NCI-H2107 (cell line): ENCODE results near the gene POLR2L.

Experiments
- DNase-seq: peaks from one replicate; lab custom pipeline; 2025; lab: John Stamatoyannopoulos, UW

Gene POLR2L

DNA sequence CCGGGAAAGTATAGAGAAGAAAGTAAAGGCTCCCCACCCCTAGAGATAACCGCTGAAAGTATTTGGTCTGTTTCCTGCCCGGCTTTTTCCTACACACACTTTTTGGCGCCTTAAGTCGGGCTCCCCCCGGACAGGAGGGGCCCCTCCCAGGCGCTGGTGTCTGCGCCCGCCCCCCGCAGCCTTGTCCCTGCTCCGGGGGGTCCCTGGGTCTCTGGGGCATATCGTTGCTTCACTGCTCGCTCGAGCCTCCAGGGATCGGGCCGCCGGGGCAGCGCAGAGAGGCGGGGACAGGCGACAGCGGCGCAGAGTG is 15.5 kb downstream of the POLR2L start:
- no peak for DNase-seq

DNA sequence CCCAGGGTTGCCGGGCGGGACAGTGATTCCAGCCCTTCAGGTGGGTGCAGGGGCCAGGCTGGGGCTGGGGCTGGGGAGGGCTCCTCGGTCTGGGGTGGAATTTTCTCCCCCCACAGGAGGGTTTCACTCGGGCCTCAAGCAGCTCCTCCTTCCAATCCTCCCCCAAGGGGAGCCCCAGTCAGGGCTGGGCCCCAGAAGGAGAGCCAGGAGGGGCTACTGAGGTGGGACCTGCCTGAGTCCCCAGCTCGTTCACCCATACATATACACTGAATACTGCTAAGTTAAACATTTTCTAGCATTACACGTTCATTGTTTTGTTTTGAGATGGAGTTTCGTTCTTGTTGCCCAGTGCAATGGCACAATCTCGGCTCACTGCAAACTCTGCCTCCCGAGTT is 16.1 kb downstream of the POLR2L start:
- DNase-seq = no peak

GRCh38 chr11:825366-826226 is 16.7 kb downstream of the POLR2L start:
- DNase-seq = no peak

DNA sequence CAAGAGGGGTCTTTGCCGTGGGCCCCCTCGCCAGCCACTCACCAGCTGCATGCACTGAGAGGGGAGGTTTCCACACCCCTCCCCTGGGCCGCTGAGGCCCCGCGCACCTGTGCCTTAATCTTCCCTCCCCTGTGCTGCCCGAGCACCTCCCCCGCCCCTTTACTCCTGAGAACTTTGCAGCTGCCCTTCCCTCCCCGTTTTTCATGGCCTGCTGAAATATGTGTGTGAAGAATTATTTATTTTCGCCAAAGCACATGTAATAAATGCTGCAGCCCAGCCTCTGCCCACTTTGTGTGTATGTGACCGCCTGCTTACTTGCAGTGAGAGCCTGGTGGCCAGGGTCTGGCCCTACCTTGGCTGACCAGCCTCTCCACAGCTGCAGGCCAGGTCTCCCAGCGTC is 17.4 kb downstream of the POLR2L start:
- DNase-seq = no peak

DNA sequence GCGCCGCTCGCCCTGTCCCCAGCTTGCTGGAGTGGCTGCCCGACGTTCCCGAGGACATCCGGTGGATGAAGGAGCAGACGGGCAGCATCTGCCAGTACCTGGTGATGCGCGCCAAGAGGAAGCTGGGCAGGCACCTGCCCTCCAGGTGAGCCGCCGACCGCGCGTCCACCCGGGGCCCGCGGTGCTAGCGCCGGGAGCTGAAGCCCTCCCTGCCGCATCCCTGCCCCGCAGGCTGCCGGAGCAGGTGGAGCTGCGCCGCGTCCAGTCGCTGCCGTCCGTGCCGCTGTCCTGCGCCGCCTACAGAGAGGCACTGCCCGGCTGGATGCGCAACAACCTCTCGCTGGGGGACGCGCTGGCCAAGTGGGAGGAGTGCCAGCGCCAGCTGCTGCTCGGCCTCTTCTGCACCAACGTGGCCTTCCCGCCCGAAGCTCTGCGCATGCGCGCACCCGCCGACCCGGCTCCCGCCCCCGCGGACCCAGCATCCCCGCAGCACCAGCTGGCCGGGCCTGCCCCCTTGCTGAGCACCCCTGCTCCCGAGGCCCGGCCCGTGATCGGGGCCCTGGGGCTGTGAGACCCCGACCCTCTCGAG is 17.9 kb downstream of the POLR2L start:
- no peak for DNase-seq

- DNase-seq = no peak
These were observed 18.7 kb downstream of the POLR2L start for GRCh38 chr11:823441-824291.

- no peak for DNase-seq
These were observed 20.6 kb downstream of the POLR2L start for GRCh38 chr11:821512-822371.

DNA sequence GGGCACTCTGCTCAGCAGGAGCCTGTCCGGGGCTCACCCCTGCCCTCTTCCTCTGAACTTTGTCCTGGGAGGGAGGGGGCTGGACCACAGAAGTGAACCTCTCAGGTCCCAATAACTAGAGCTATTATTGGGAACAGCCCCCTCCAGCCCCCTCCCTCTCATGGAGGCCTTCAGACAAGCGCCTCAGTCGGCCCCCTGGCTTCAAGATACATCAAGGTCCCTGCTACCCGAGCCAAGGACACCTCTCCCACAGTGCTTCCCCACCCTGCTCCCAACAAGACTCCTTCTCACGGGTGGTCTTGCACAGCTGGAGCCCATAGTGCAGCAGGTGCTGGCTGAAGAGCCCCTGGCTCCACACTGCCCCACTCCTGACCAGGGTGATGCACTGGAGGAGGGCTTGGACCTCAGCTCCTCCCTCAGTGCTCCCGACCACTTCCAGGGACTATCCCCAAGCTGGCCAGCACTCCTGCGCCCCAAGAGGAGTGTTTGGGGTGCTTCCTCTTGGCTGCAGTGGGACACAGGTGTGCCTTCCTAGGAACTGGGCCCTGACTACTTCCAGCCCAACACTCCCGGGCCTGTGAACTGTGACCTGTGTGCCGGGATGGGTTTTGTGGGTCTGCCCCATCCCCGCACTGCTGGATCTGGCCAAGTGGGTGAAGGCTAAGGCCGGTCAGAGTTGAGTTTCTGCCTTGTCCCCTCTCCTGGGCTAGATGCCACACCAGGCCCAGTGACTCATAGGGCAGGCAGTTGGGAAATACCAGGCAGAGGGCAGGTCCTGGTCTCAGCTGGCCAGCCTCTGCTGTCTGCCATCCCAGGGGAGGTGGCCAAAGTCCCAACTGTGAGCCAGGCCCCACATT is 21.4 kb downstream of the POLR2L start:
- DNase-seq = no peak

DNA sequence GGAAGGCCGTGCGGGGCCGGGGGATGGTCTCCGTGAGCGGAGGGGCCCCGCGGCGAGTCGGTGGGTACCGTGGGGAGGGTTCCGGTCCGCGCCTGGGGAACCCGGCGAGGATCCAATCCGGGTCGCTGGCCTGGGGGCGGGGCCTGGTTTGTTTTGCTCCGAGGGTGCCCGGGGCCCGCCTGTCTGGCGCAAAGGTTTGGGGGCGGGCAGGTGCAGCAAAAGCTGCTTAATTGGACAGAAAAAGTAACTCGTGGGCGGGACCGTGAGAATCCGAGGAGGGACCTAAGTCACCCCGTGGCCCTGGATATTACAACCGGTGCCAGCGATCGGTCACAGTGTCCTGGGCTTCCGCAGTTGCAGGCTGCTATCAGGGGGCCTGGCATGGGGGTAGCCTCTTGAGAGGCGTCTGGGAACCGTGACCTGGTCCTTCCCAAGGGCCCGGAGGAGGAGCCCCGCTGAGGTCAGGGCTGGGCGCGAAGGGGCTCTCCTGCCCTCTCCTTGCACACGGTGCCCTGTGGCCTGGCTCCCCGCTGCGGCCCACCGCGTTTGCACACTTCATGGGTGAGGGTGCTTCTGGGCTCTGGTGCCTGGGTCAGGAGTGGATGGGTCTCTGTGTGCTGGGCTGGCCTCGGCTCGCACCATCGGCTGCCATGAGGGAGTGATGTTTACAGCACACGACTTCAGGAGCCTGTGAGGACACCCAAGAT is 22.2 kb downstream of the POLR2L start:
- DNase-seq = peak; percentile 68

DNA sequence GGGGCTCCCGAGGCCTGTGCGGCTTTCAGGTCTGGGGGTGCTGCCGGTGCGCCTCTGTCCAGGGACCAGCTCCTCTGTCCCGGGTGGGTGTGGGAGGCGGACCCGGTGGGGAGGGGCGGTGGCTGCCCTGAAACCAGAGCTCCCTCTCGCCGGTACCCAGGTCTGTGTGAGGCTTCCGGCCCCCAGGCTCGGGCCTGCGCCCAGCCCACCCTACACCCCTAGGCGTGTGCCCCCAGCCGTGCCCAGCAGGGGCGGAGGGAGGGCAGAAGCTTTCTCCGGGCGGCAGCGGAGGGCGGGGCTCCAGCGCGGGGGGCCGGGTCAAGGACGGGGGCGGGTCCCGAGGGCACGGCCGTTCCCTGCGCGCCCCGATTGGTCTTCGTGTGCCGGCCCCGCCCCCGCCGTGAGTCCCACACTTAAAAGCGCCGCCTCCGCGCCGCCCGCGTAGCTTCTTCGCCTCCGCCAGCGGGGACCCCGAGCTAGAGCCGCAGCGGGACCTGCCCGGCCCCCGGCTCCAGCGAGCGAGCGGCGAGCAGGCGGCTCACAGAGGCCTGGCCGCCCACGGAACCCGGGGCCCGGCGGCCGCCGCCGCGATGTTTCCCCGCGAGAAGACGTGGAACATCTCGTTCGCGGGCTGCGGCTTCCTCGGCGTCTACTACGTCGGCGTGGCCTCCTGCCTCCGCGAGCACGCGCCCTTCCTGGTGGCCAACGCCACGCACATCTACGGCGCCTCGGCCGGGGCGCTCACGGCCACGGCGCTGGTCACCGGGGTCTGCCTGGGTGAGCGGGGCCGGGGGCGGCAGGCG is 23.0 kb downstream of the POLR2L start:
- peak; percentile 75 for DNase-seq

- DNase-seq = no peak
These were observed 23.8 kb downstream of the POLR2L start, which contains the start of gene PNPLA2 for GRCh38 chr11:818396-819128. PNPLA2 (plus strand) TSS chr11:818914; CDS start chr11:819719, 805 bp downstream.

DNA sequence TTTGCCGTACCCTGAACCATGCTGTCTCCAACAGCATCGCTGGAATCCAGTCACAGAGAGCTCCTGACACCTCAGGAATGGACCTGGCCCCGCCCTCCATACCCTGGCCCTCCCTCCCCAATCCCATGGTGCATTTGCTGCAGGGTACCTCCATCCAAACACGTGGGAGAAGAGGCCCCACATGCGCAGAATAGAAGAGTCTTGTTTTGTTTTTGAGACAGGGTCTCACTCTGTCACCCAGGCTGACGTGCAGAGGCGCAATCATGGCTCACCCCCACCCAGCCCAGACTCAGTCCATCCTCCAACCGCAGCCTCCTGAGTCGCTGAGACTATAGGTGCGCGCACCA is 25.9 kb downstream of the POLR2L start:
- DNase-seq = no peak

DNA sequence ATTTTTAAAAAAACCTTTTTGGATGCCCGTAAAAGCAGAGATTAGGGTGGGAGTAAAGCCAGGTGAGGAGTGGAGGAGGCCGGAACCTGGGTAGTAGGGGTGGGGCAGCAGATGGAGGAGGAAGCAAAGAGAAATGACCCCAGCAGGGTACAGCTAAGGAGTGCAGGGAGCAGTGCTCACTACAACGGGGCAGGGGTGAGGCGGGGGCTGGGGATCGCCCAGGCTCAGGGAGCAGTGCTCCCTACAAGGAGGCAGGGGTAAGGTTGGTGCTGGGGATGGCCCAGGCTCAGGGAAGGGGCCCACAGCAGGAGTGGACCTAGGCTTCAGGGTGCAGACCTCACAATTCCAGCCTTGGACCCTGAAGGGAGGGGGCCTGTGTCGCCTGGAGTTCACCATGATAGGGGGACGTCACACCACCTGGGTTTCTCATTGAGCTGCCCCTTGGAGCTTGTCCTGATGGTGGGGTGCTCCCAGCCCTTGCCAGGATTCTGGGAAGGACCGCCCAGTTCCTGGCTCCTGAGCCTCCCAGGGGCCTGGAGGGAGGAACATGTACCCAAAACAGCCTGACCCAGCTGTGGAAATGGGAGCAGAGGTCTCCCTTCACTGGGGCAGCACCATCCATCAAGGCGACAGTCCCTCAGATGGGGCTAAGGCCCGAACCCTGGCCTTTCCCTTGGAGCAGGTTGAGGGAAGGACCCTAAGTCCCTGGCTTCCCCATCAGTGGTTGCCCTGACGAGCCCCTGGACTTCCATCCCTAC is 26.5 kb downstream of the POLR2L start:
- no peak for DNase-seq

- no peak for DNase-seq
These were observed 28.8 kb downstream of the POLR2L start for GRCh38 chr11:813456-814096.

GRCh38 chr11:813072-813455 is 29.3 kb downstream of the POLR2L start:
- DNase-seq = no peak

DNA sequence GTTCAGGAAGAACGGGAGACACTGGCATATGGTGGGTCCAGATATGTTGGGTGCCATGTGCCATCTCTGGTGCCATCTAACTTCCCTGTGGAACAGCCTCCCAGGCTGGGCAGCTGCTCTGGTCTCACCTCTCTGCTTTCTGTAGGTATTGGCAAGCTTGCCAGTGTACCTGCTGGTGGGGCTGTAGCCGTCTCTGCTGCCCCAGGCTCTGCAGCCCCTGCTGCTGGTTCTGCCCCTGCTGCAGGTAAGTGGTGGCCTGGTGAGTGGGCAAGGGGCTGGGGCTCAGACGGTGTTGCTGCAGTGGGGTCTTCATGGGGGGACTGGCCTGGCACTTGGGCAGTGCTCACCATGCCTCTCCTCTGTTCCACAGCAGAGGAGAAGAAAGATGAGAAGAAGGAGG is 29.9 kb downstream of the POLR2L start:
- DNase-seq = no peak

GRCh38 chr11:811446-812245 is 30.7 kb downstream of the POLR2L start:
- no peak for DNase-seq
